ENCODE results near the gene SCFD2. TPM values are rescaled to one million over a fixed set of nuclear protein-coding genes. Genes with fewer than 3 reads are reported as not detected.

SCFD2 gene
- total RNA-seq, 1 donor from 2014 or later: 22.8 TPM

- Histone ChIP-seq H3K36me3 (no peaks in the 10 kb centered on the region), H3K27ac (no peak overlapping the region), H3K4me1 (no peaks in the 10 kb centered on the region), H3K4me3 (no peak overlapping the region), H3K27me3 (no peaks in the 10 kb centered on the region), H3K9me3 (no peaks in the 10 kb centered on the region)
- DNase-seq (ENCODE audit: low spot score in 2 of 2): no peak
- TF ChIP-seq CTCF (IDR thresholded peaks at IDR 0.05): no peak
- intact Hi-C loops (cut with DNase I): no loop called here
Measured at GRCh38 chr4:52939325-52939724, 426.5 kb downstream of the SCFD2 start.

GRCh38 chr4:52937829-52938228, 428.0 kb downstream of the SCFD2 start:
- Histone ChIP-seq H3K9me3 (no peaks in the 10 kb centered on the region), H3K4me1 (no peaks in the 10 kb centered on the region), H3K27me3 (no peaks in the 10 kb centered on the region), H3K4me3 (no peak overlapping the region), H3K27ac (no peak overlapping the region), H3K36me3 (no peaks in the 10 kb centered on the region)
- DNase-seq (ENCODE audit: low spot score in 2 of 2): no peak
- no peak for TF ChIP-seq CTCF (IDR thresholded peaks at IDR 0.05)
- intact Hi-C loops (cut with DNase I): no loop called here

GRCh38 chr4:52936729-52937128, 429.1 kb downstream of the SCFD2 start:
- no peak for TF ChIP-seq CTCF (IDR thresholded peaks at IDR 0.05)
- intact Hi-C loops (cut with DNase I): no loop called here
- DNase-seq (ENCODE audit: low spot score in 2 of 2): no peak
- Histone ChIP-seq H3K27me3 (no peaks in the 10 kb centered on the region), H3K9me3 (no peaks in the 10 kb centered on the region), H3K4me1 (no peaks in the 10 kb centered on the region), H3K27ac (no peak overlapping the region), H3K4me3 (no peak overlapping the region), H3K36me3 (no peaks in the 10 kb centered on the region)

- Histone ChIP-seq H3K4me3 (no peak overlapping the region), H3K4me1 (no peaks in the 10 kb centered on the region), H3K9me3 (no peaks in the 10 kb centered on the region), H3K36me3 (no peaks in the 10 kb centered on the region), H3K27me3 (no peaks in the 10 kb centered on the region), H3K27ac (no peak overlapping the region)
- no peak for TF ChIP-seq CTCF (IDR thresholded peaks at IDR 0.05)
- intact Hi-C loops (cut with DNase I): no loop called here
- DNase-seq (ENCODE audit: low spot score in 2 of 2): no peak
Measured at GRCh38 chr4:52935317-52935716, 430.5 kb downstream of the SCFD2 start.

- DNase-seq (ENCODE audit: low spot score in 2 of 2): no peak
- Histone ChIP-seq H3K36me3 (no peaks in the 10 kb centered on the region), H3K4me1 (no peaks in the 10 kb centered on the region), H3K27me3 (no peaks in the 10 kb centered on the region), H3K4me3 (no peak overlapping the region), H3K27ac (no peak overlapping the region), H3K9me3 (no peaks in the 10 kb centered on the region)
- TF ChIP-seq CTCF (IDR thresholded peaks at IDR 0.05): no peak
- intact Hi-C loops (cut with DNase I): no loop called here
Measured at GRCh38 chr4:52933738-52934137, 432.1 kb downstream of the SCFD2 start.
